ENCODE measurements around the gene NSRP1. TPM values are rescaled to one million over a fixed set of nuclear protein-coding genes. Genes with fewer than 3 reads are reported as not detected.

The NSRP1 gene
- polyA plus RNA-seq, 3 donors: 7.2 to 19.9 (median 11.7) TPM

DNA sequence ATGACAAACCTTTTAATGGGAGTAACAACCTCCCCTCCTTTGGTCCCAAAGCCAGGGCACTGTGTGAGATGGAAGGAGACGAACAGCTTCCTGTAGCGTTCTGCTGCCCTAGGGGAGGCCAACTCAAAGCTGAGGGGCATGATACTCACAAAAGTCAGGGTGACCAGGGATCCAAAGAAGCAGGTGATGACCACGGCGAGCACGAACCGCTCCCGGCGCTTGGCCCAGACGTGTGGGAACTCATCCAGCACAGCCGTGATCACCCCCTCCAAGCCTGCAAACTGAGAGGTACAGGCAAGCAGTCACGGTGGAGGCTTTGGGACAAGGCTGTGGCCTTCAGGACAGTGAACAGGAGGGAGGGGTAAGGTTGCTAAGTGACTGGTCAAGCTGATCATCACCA, 93.8 kb downstream of the NSRP1 start:
- no peak overlapping the region for H3K4me2 ChIP-seq (replicated peaks; ENCODE audit: extremely low read depth, low read length, poor library complexity, severe bottlenecking)
- H2AFZ ChIP-seq (ENCODE audit: insufficient read depth, low read depth, low read length, poor library complexity, severe bottlenecking): no peak overlapping the region
- H3K4me3 ChIP-seq (replicated peaks in 1 of 3; ENCODE audit: low read depth in 2 of 3, low read length in 3 of 3): no peak overlapping the region
- H3K79me2 ChIP-seq (ENCODE audit: insufficient read depth, low read length): no peaks in the 10 kb centered on the region
- no peak overlapping the region for H3K27ac Mint-ChIP-seq
- no peaks in the 10 kb centered on the region for H3K36me3 ChIP-seq (replicated peaks in 1 of 2; ENCODE audit: control insufficient read depth in 1 of 2, insufficient read depth in 2 of 2, low read length in 2 of 2)
- peaks cover 0 to 5% of the 10 kb centered on the region in 2 donors for H3K4me1 ChIP-seq (ENCODE audit: control insufficient read depth in 1 of 2, insufficient read depth in 2 of 2, low read length in 2 of 2)
- H3K9me3 ChIP-seq (replicated peaks in 1 of 2; ENCODE audit: control insufficient read depth in 1 of 2, insufficient read depth in 1 of 2, low read length in 2 of 2): no peaks in the 10 kb centered on the region
- no peaks in the 10 kb centered on the region for H3K27me3 ChIP-seq (ENCODE audit: control insufficient read depth in 2 of 2, insufficient read depth in 2 of 2, low read length in 2 of 2)
- no peaks in the 10 kb centered on the region for H3K36me3 Mint-ChIP-seq
- TF ChIP-seq, protein P1, sequence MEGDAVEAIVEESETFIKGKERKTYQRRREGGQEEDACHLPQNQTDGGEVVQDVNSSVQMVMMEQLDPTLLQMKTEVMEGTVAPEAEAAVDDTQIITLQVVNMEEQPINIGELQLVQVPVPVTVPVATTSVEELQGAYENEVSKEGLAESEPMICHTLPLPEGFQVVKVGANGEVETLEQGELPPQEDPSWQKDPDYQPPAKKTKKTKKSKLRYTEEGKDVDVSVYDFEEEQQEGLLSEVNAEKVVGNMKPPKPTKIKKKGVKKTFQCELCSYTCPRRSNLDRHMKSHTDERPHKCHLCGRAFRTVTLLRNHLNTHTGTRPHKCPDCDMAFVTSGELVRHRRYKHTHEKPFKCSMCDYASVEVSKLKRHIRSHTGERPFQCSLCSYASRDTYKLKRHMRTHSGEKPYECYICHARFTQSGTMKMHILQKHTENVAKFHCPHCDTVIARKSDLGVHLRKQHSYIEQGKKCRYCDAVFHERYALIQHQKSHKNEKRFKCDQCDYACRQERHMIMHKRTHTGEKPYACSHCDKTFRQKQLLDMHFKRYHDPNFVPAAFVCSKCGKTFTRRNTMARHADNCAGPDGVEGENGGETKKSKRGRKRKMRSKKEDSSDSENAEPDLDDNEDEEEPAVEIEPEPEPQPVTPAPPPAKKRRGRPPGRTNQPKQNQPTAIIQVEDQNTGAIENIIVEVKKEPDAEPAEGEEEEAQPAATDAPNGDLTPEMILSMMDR (IDR thresholded peaks at IDR 0.05): no peak
- DNase-seq: no peak
- peaks cover 2 to 23% (median 20%) of the 10 kb centered on the region in 3 donors for H3K27me3 Mint-ChIP-seq (ENCODE audit: low read depth in 3 of 3)
- no peaks in the 10 kb centered on the region for H4K20me1 ChIP-seq (ENCODE audit: insufficient read depth, low read length)
- peaks cover 0 to 1% (median 0%) of the 10 kb centered on the region in 7 donors for H3K9me3 Mint-ChIP-seq
- H3K4me3 Mint-ChIP-seq: peak overlapping the region in 1 of 2 donors; percentile 21
- H3K27ac ChIP-seq (ENCODE audit: low read depth in 1 of 2, low read length in 2 of 2): no peak overlapping the region
- 98% methylated on average over 8 of the region's 11 CpGs for WGBS (ENCODE audit: insufficient coverage)
- no peak overlapping the region for H3K9ac ChIP-seq (ENCODE audit: insufficient read depth, low read length, poor library complexity, severe bottlenecking)
- peaks cover 10% of the 10 kb centered on the region for H3K4me1 Mint-ChIP-seq
- intact Hi-C loops (cut with micrococcal nuclease): no loop called here

DNA sequence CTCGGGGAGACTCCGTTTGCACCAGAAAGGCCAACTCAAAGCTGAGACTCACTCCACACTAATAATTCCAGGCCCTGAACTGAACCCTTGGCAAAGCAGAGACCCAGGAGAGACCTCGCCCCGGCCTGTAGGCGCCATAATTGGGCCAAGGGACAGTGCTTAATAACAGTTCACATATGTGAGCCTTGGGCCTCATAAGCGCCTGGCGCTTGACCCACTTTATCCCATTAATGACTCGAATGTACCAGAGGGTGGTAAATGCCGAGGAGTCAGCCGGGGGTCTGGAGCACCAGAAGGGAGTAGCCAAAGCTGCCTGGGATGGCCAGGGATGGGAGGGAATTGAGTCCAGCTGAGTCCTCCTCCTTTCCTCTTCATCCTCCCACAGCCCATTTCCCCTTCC, 94.3 kb downstream of the NSRP1 start:
- TF ChIP-seq, protein P1 (IDR thresholded peaks at IDR 0.05): no peak
- H3K4me1 ChIP-seq (ENCODE audit: control insufficient read depth in 1 of 2, insufficient read depth in 2 of 2, low read length in 2 of 2): peaks cover 0 to 5% of the 10 kb centered on the region in 2 donors
- no peak overlapping the region for H2AFZ ChIP-seq (ENCODE audit: insufficient read depth, low read depth, low read length, poor library complexity, severe bottlenecking)
- H3K4me1 Mint-ChIP-seq: peaks cover 10% of the 10 kb centered on the region
- DNase-seq: no peak
- H3K27me3 ChIP-seq (ENCODE audit: control insufficient read depth in 2 of 2, insufficient read depth in 2 of 2, low read length in 2 of 2): no peaks in the 10 kb centered on the region
- no peaks in the 10 kb centered on the region for H3K9me3 ChIP-seq (replicated peaks in 1 of 2; ENCODE audit: control insufficient read depth in 1 of 2, insufficient read depth in 1 of 2, low read length in 2 of 2)
- H3K36me3 ChIP-seq (replicated peaks in 1 of 2; ENCODE audit: control insufficient read depth in 1 of 2, insufficient read depth in 2 of 2, low read length in 2 of 2): no peaks in the 10 kb centered on the region
- no peak overlapping the region for H3K4me3 ChIP-seq (replicated peaks in 1 of 3; ENCODE audit: low read depth in 2 of 3, low read length in 3 of 3)
- no peak overlapping the region for H3K4me2 ChIP-seq (replicated peaks; ENCODE audit: extremely low read depth, low read length, poor library complexity, severe bottlenecking)
- H3K27me3 Mint-ChIP-seq (ENCODE audit: low read depth in 3 of 3): peaks cover 2 to 22% (median 18%) of the 10 kb centered on the region in 3 donors
- no peak overlapping the region for H3K27ac ChIP-seq (ENCODE audit: low read depth in 1 of 2, low read length in 2 of 2)
- no peak overlapping the region for H3K4me3 Mint-ChIP-seq
- WGBS (ENCODE audit: insufficient coverage): 100% methylated on average over 6 of the region's 10 CpGs
- intact Hi-C loops (cut with micrococcal nuclease): no loop called here
- H3K9ac ChIP-seq (ENCODE audit: insufficient read depth, low read length, poor library complexity, severe bottlenecking): no peak overlapping the region
- no peak overlapping the region for H3K27ac Mint-ChIP-seq
- H3K9me3 Mint-ChIP-seq: peaks cover 0 to 1% (median 0%) of the 10 kb centered on the region in 7 donors
- no peaks in the 10 kb centered on the region for H3K79me2 ChIP-seq (ENCODE audit: insufficient read depth, low read length)
- no peaks in the 10 kb centered on the region for H4K20me1 ChIP-seq (ENCODE audit: insufficient read depth, low read length)
- H3K36me3 Mint-ChIP-seq: no peaks in the 10 kb centered on the region

Measured in CD14-positive monocyte (primary cell).